ENCODE data around the gene ATP9B. TPM values are rescaled to one million over a fixed set of nuclear protein-coding genes. Genes with fewer than 3 reads are reported as not detected.

ATP9B gene
- polyA plus RNA-seq, 3 donors: 31.4 to 36.7 (median 31.7) TPM

DNA sequence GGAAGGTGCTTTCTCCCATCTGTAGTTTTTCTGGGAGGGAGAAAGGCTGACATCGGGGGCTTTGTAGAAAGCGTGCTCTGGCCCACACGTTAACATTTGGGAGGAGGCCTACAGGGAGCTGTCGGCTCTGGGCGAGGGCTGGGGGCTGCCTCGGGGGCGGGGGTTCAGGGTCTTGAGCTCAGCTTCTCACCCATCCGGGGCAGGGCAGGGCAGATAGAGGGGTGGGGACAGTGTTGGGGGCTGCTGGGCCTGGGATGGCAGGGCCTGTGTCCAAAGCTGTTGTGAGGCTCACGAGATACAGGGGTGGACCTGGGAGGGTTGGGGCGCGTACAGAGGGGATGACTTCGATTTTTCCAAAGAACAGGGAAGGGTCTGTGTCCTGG lies 353.6 kb downstream of the ATP9B start:
- no peak for DNase-seq (ENCODE audit: low read depth in 3 of 3, low spot score in 2 of 3)

- no peak for DNase-seq (ENCODE audit: low read depth in 3 of 3, low spot score in 2 of 3)
These were observed 354.2 kb downstream of the ATP9B start for GRCh38 chr18:79423211-79424007.

DNA sequence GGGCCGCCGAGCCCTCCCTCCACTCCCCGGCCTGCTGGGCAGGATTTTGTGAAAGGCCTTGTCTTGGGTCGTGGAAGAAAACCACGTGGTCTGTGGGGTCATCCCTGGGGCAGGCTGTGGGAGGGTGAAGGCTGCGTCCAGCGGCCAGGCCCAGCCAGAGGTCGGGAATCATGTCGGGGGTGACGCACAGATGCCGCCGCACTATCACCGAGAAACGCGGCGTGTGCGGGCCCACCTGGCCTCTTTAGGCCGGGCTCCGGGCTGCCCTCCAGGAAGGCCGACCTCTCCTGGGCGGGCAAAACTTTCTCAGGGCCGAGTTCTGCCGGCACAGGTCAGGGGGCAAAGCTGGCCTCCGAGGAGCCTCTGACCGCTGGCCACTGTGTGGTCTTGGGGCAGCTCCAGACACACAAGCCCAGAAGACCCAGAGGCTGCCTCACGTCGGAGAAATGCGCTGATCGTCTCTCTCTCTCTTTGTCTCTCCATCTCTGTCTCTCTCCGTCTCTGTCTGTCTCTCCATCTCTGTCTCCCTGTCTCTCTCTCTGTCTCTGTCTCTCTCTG lies 354.9 kb downstream of the ATP9B start:
- no peak for DNase-seq (ENCODE audit: low read depth in 3 of 3, low spot score in 2 of 3)

DNA sequence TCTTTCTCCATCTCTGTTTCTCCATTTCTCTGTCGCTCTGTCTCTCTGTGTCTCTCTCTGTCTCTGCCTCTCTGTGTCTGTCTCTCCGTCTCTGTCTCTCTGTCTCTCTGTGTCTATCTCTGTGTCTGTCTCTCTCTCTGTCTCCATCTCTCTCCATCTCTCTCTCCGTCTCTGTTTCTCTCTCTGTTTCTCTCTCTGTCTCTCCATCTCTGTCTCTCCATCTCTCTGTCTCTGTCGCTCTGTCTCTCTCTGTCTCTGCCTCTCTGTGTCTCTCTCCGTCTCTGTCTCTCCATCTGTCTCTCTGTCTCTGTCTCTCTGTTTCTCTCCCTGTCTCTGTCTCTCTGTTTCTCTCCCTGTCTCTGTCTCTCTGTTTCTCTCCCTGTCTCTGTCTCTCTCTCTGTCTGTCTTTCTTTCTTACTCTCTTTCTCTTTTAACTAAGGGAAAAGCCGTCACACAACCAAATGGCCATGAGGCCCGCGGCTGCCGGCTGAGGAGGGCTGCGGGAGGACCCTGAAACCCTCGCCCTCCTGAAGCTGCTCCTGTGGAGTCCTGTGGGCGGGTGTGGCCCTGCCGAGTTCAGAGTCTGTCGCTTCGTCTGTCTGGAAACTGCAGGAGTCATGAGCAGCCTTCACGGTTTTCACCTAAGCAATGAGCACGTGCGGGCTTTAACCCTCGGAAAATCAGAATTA lies 355.8 kb downstream of the ATP9B start:
- no peak for DNase-seq (ENCODE audit: low read depth in 3 of 3, low spot score in 2 of 3)

DNA sequence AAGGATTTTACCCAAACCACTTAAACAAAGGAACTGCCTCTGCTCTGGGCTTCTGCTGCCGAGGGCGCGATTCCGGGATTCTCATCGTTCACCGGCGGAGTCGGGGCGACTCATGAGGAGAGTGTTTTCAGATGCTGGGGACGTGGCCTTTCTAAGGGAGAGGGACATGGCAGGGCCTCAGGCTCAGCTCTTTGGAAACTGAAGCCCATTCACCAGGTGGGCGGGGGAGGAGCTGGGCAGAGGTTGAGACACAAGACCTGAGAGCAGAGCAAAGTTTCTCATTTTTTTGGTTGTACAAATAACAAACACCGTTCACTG lies 356.3 kb downstream of the ATP9B start:
- DNase-seq (ENCODE audit: low read depth in 3 of 3, low spot score in 2 of 3): no peak

DNA sequence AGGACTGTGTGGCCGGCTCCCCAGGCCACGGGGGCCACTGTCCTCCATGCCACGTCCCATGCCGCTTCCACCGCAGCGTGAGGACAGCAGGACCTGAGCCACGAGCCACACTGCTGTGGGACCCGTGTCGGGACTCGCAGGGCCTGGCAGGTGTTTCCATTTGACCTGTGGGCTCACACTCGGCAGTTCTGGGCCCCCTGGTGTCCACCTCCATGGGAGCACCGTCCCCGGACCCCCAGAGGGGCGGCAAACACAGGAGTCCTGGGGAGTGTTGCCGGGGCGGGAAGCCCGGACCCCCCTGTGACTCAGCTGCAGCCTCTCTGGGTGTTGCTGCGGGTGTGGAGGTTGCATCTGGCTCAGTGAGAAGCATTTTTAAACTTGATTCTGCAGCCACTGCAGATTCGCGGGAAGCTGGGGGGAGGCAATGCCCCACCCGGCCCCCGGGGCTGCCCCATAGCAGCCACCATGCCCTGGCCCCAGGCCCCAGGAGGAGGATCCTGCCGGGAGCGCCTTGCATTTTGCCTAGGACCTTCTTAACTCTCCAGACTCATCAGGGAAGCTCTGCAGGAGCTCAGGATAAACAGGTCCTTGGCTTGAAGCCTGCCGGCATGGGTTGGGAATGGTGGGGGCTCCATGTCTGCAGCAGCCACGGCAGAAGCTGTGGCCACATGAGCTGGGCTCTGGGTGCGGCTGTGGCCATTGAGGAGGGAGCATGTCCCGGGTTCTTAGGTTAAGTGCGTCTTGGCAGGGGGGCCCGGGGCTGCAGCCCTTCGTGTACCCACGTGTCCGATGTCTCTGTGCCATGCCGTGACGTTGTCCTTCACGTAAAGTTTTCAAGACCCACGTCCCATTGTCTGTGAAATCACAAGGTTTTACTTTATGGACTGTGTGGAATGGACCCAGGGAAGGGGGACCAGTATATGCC lies 357.4 kb downstream of the ATP9B start:
- no peak for DNase-seq (ENCODE audit: low read depth in 3 of 3, low spot score in 2 of 3)

DNA sequence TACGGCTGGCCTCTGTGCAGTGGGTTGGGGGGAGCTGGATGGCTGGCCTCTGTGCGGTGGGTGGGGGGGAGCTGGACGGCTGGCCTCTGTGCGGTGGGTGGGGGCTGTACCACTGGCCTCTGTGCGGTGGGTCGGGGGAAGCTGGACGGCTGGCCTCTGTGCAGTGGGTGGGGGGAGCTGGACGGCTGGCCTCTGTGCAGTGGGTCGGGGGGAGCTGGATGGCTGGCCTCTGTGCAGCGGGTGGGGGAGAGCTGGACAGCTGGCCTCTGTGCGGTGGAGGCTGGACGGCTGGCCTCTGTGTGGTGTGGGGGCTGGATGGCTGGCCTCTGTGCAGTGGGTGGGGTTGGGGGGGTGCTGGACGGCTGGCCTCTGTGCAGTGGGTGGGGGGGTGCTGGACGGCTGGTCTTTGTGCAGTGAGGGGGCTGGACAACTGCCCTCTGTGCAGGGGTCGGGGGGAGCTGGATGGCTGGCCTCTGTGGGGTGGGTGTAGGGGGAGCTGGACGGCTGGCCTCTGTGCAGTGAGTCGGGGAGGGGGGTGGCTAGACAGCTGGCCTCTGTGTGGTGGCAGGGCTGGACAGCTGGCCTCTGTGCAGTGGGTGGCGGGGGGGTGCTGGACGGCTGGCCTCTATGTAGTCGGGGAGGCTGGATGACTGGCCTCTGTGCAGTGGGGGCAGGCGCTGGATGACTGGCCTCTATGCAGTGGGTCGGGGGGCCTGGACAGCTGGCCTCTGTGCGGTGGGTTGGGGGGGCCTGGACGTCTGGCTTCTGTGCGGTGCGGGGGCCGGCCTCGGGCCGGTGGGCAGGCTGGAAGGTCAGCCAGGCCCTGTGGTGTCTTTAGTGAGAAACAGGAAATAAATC lies 358.4 kb downstream of the ATP9B start:
- no peak for DNase-seq (ENCODE audit: low read depth in 3 of 3, low spot score in 2 of 3)

Other genes starting within 250 kb of the ATP9B start
- gene SALL3, start 89.6 kb upstream of the ATP9B start, polyA plus RNA-seq (ENCODE audit: insufficient read length in 3 of 3): 1 to 10 TPM; 8.6 to 8.7 (median 8.7) TPM